Measurements from ENCODE around the gene KCNQ1.

The KCNQ1 gene

DNA sequence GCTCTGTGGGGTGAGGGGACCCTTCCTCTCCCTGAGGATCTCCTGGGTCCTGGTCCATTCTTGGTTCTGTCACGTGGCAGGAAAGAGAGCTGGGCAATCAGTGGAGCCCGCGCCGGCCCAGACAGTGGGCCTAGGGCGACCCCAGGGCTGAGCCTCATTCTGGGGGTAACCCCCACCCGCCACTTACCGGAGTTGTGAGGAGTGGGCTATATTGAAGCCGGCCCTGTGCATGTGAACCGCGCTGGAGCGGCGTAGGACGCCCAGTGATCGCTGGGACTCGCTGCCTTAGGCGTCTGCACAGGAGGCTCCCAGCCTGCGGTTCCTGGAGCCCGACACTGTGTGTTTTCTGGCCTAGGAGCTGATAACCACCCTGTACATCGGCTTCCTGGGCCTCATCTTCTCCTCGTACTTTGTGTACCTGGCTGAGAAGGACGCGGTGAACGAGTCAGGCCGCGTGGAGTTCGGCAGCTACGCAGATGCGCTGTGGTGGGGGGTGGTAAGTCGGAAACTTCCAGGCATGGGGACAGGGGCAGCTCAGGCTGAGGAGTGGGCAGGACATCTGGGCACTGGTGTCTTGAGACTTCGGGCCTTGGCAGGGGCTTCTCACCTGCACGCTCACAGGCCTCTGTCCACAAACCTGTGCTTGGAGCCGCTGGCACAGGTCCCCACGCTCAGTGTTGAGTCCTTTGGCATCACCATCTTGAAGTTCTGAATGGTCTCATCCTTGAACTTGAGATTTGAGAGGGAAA lies 127.9 kb downstream of the KCNQ1 start:
- Histone ChIP-seq H4K20me1 (ENCODE audit: low read depth, low read length) (no peaks in the 10 kb centered on the region), H3K4me2 (ENCODE audit: low read depth, low read length, poor library complexity, severe bottlenecking) (no peak overlapping the region), H3K27me3 (ENCODE audit: low read length) (no peaks in the 10 kb centered on the region)

DNA sequence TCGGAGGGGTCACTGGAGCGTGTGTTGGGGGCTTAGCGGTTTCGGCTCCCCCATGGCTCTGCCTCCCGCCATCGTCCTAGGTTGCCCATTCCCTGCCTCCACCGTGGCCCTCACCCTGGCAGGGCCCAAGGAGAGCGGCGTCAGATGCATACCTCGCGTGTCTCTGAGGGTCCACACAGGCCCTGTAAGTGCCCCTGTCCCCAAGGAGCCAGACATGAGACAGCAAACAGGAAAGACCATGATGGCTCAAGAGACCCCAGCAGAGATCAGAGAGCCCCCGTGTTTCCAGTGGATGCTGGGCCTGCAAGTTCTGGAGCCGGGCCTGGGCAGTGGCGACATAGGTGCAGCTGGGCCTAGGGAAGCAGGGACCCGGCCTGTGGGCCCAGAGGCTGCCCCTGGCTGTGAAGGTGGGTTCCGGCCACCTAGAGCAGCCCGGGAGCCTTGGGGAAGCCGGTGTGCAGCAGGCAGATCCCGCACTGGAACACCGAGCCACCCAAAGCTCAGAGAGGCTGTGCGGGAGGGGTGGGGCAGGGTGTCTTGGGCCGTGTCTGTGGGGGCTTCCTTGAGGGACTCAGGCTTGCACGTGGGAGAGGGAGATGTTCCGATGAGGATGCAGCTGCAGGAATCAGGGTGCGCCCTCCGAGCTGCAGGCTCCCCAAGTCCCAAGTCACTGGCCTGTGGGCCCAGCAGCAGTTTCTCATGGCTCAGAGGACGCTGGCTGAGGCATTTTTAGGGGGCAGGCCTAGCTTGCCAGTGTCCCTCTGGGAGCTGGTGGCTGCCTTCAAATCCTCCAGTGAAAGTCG lies 128.6 kb downstream of the KCNQ1 start:
- Histone ChIP-seq H3K4me3 (ENCODE audit: insufficient read depth, low read length, poor library complexity, severe bottlenecking) (no peak overlapping the region), H3K4me2 (ENCODE audit: low read depth, low read length, poor library complexity, severe bottlenecking) (no peak overlapping the region), H2AFZ (ENCODE audit: low read depth, low read length, severe bottlenecking) (no peak overlapping the region), H3K9me2 (replicated peaks; ENCODE audit: insufficient read depth, low read length) (no peaks in the 10 kb centered on the region), H3K79me2 (ENCODE audit: insufficient read depth, low read length) (no peaks in the 10 kb centered on the region), H3K36me3 (ENCODE audit: low read length) (no peaks in the 10 kb centered on the region), H3K9ac (ENCODE audit: low read length) (no peak overlapping the region), H4K20me1 (ENCODE audit: low read depth, low read length) (no peaks in the 10 kb centered on the region), H3K27me3 (ENCODE audit: low read length) (no peaks in the 10 kb centered on the region), H3F3A (ENCODE audit: insufficient read depth) (no peaks in the 10 kb centered on the region), H3K27ac (ENCODE audit: low read depth, low read length) (no peak overlapping the region), H3K9me3 (ENCODE audit: insufficient read depth, low read length) (no peaks in the 10 kb centered on the region)
- TF ChIP-seq EZH2phosphoT487 (conservative IDR thresholded peaks at IDR 0.05; ENCODE audit: low read length) = no peak
- TF ChIP-seq, protein P1, sequence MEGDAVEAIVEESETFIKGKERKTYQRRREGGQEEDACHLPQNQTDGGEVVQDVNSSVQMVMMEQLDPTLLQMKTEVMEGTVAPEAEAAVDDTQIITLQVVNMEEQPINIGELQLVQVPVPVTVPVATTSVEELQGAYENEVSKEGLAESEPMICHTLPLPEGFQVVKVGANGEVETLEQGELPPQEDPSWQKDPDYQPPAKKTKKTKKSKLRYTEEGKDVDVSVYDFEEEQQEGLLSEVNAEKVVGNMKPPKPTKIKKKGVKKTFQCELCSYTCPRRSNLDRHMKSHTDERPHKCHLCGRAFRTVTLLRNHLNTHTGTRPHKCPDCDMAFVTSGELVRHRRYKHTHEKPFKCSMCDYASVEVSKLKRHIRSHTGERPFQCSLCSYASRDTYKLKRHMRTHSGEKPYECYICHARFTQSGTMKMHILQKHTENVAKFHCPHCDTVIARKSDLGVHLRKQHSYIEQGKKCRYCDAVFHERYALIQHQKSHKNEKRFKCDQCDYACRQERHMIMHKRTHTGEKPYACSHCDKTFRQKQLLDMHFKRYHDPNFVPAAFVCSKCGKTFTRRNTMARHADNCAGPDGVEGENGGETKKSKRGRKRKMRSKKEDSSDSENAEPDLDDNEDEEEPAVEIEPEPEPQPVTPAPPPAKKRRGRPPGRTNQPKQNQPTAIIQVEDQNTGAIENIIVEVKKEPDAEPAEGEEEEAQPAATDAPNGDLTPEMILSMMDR (IDR thresholded peaks at IDR 0.05; ENCODE audit: insufficient read depth, low read length, poor library complexity, severe bottlenecking) = no peak

More for the DNA sequence above, 127.9 kb downstream of the KCNQ1 start:
- no peak overlapping the region for H2AFZ ChIP-seq (ENCODE audit: low read depth, low read length, severe bottlenecking)
- H3F3A ChIP-seq (ENCODE audit: insufficient read depth) = no peaks in the 10 kb centered on the region
- TF ChIP-seq EZH2phosphoT487 (conservative IDR thresholded peaks at IDR 0.05; ENCODE audit: low read length) = no peak
- TF ChIP-seq, protein P1 (IDR thresholded peaks at IDR 0.05; ENCODE audit: insufficient read depth, low read length, poor library complexity, severe bottlenecking) = no peak
- no peaks in the 10 kb centered on the region for H3K36me3 ChIP-seq (ENCODE audit: low read length)
- H3K9me3 ChIP-seq (ENCODE audit: insufficient read depth, low read length) = no peaks in the 10 kb centered on the region
- no peak overlapping the region for H3K27ac ChIP-seq (ENCODE audit: low read depth, low read length)
- H3K4me3 ChIP-seq (ENCODE audit: insufficient read depth, low read length, poor library complexity, severe bottlenecking) = no peak overlapping the region
- no peak overlapping the region for H3K9ac ChIP-seq (ENCODE audit: low read length)
- no peaks in the 10 kb centered on the region for H3K9me2 ChIP-seq (replicated peaks; ENCODE audit: insufficient read depth, low read length)
- H3K79me2 ChIP-seq (ENCODE audit: insufficient read depth, low read length) = no peaks in the 10 kb centered on the region

DNA sequence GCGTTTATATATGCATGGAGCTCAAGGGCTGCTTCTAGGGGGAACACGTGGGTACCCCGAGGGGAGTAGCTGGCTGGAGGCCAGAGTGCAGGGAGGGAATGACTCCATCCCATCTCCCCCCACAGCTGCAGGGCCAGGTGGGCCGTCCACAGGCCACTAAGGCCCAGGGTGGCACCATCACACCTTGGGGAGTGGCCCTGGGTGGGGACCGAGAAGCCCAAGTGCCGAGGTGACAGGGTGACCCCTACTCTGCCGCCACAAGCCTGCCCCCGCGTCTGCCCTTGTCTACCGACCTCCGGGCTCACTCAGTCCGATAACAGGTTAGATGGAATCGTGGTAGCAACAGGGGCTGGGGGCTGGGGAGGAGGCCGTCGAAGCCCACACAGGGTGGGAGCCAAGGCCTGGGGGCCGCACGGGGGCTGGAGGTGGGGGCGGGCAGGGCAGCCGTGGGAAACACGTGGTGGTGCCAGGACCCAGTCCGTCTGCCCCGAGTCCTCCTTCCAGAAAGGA lies 129.3 kb downstream of the KCNQ1 start:
- Histone ChIP-seq H3K9ac (ENCODE audit: low read length) (no peak overlapping the region), H3K27me3 (ENCODE audit: low read length) (no peaks in the 10 kb centered on the region), H3K79me2 (ENCODE audit: insufficient read depth, low read length) (no peaks in the 10 kb centered on the region), H3K27ac (ENCODE audit: low read depth, low read length) (no peak overlapping the region), H3K4me3 (ENCODE audit: insufficient read depth, low read length, poor library complexity, severe bottlenecking) (no peak overlapping the region), H3K9me3 (ENCODE audit: insufficient read depth, low read length) (no peaks in the 10 kb centered on the region), H3F3A (ENCODE audit: insufficient read depth) (no peaks in the 10 kb centered on the region), H3K36me3 (ENCODE audit: low read length) (no peaks in the 10 kb centered on the region), H3K9me2 (replicated peaks; ENCODE audit: insufficient read depth, low read length) (no peaks in the 10 kb centered on the region), H2AFZ (ENCODE audit: low read depth, low read length, severe bottlenecking) (no peak overlapping the region), H4K20me1 (ENCODE audit: low read depth, low read length) (no peaks in the 10 kb centered on the region), H3K4me2 (ENCODE audit: low read depth, low read length, poor library complexity, severe bottlenecking) (no peak overlapping the region)
- TF ChIP-seq EZH2phosphoT487 (conservative IDR thresholded peaks at IDR 0.05; ENCODE audit: low read length) = no peak
- TF ChIP-seq, protein P1 (IDR thresholded peaks at IDR 0.05; ENCODE audit: insufficient read depth, low read length, poor library complexity, severe bottlenecking) = no peak
